K562 (cell line): ENCODE results near the gene INPP4B.

Experiments
- PATZ1 ChIP-seq: fragments of 250-450 bp; sonication (Bioruptor Pico); IDR thresholded peaks from 2 replicates; pipeline ENCODE4 v1.5.0; 2020; ENCODE audit warnings: mild to moderate bottlenecking, borderline replicate concordance
- REST ChIP-seq, 2 experiments: fragments of 450-650 bp; formaldehyde crosslinking in 1 of 2; IDR thresholded peaks; 2 replicates each; pipeline versions ENCODE4 v1.4.0 to v1.6.1; 2014 to 2020; ENCODE audit warnings: mild to moderate bottlenecking in 2 of 2, borderline replicate concordance in 1 of 2, low read depth in 1 of 2

DNA sequence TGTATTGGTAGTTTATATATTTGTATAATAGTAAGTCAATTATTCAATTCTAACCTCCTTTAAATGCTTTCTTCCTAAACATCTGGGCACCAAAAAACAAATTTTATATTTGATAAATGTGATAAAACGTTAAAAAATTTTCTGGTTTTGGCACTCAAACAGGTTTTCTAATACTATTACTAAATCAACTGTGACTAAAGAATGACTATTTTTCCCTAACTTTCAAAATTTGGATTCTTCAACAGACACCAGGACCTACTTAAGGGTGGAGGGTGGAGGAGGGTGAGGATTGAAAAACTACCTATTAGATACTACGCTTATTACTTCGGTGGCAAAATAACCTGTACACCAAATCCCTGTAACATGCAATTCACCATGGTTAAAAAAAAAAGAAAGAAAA, 654.2 kb downstream of the INPP4B start:
- no peak for TF ChIP-seq PATZ1
- TF ChIP-seq REST (IDR thresholded peaks at IDR 0.05; ENCODE audit: borderline replicate concordance), result no peak
- TF ChIP-seq REST (CRISPR knock-in tag; IDR thresholded peaks at IDR 0.05; ENCODE audit: low read depth), result no peak
